HepG2 (cell line): ENCODE data around the gene TBX6. TPM values are rescaled to one million over a fixed set of nuclear protein-coding genes. Genes with fewer than 3 reads are reported as not detected.

Experiments
- ADNP ChIP-seq: sonication (generic); formaldehyde crosslinking; IDR thresholded peaks from 2 replicates; pipeline ENCODE4 v1.4.0; 2020; ENCODE audit warnings: missing genetic modification reagents
- HDAC1 ChIP-seq: sonication (generic); formaldehyde crosslinking; IDR thresholded peaks from 2 replicates; pipeline ENCODE4 v1.5.1; 2020; ENCODE audit warnings: mild to moderate bottlenecking, missing genetic modification reagents
- HES4 ChIP-seq: sonication (generic); formaldehyde crosslinking; IDR thresholded peaks from 2 replicates; pipeline ENCODE4 v1.9.0; 2021; ENCODE audit warnings: mild to moderate bottlenecking, missing genetic modification reagents, borderline replicate concordance
- KMT2B ChIP-seq: IDR thresholded peaks from 2 replicates; pipeline ENCODE4 v1.6.1; 2016; ENCODE audit warnings: missing genetic modification reagents, missing compliant biosample characterization
- MEIS2 ChIP-seq: sonication (generic); formaldehyde crosslinking; IDR thresholded peaks from 2 replicates; pipeline ENCODE4 v1.9.0; 2021; ENCODE audit warnings: mild to moderate bottlenecking, missing genetic modification reagents
- NFE2 ChIP-seq: sonication (generic); formaldehyde crosslinking; IDR thresholded peaks from 2 replicates; pipeline ENCODE4 v1.4.0; 2020; ENCODE audit warnings: missing genetic modification reagents
- PREB ChIP-seq: sonication (generic); formaldehyde crosslinking; IDR thresholded peaks from 2 replicates; pipeline ENCODE4 v1.4.0; 2020; ENCODE audit warnings: missing genetic modification reagents
- RFXAP ChIP-seq: sonication (generic); formaldehyde crosslinking; IDR thresholded peaks from 2 replicates; pipeline ENCODE4 v1.4.0; 2020; ENCODE audit warnings: missing genetic modification reagents, borderline replicate concordance
- SAFB2 ChIP-seq: sonication (generic); formaldehyde crosslinking; IDR thresholded peaks from 2 replicates; pipeline ENCODE4 v1.5.1; 2020; ENCODE audit warnings: missing genetic modification reagents, low read depth, mild to moderate bottlenecking, borderline replicate concordance
- SMYD3 ChIP-seq: sonication (generic); formaldehyde crosslinking; IDR thresholded peaks from 2 replicates; pipeline ENCODE4 v1.8.1; 2023; ENCODE audit warnings: mild to moderate bottlenecking, missing genetic modification reagents
- TSC22D2 ChIP-seq: sonication (generic); formaldehyde crosslinking; IDR thresholded peaks from 2 replicates; pipeline ENCODE4 v1.5.1; 2020; ENCODE audit warnings: missing genetic modification reagents, mild to moderate bottlenecking, borderline replicate concordance
- ZBTB2 ChIP-seq: sonication (generic); formaldehyde crosslinking; IDR thresholded peaks from 2 replicates; pipeline ENCODE4 v1.8.0; 2022; ENCODE audit warnings: low read depth, missing genetic modification reagents
- ZNF337 ChIP-seq: sonication (generic); formaldehyde crosslinking; IDR thresholded peaks from 2 replicates; pipeline ENCODE4 v1.5.1; 2020; ENCODE audit warnings: missing genetic modification reagents, low read depth, mild to moderate bottlenecking, borderline replicate concordance
- ZNF484 ChIP-seq: sonication (generic); formaldehyde crosslinking; IDR thresholded peaks from 2 replicates; pipeline ENCODE4 v1.5.1; 2020; ENCODE audit warnings: mild to moderate bottlenecking, low read depth, missing genetic modification reagents, borderline replicate concordance
- ZNF513 ChIP-seq: sonication (generic); formaldehyde crosslinking; conservative IDR thresholded peaks from 2 replicates; pipeline ENCODE4 v1.5.0; 2020; ENCODE audit warnings: missing genetic modification reagents
- ZNF552 ChIP-seq: sonication (generic); formaldehyde crosslinking; IDR thresholded peaks from 2 replicates; pipeline ENCODE4 v1.9.0; 2022; ENCODE audit warnings: missing genetic modification reagents, mild to moderate bottlenecking, borderline replicate concordance
- ZZZ3 ChIP-seq: sonication (generic); formaldehyde crosslinking; IDR thresholded peaks from 2 replicates; pipeline ENCODE4 v1.4.0; 2020; ENCODE audit warnings: missing genetic modification reagents, mild to moderate bottlenecking, borderline replicate concordance
- polyA plus RNA-seq, 8 experiments: library from polyadenylated mRNA; depleted of rRNA in 3 of 8; stranded (reverse) in 7 of 8; unstranded in 1 of 8; fragments of >200 nt; fragmentation: Illumina TruSeq in 4 of 8; extraction: Trizol in 4 of 8; gene quantifications; 2 replicates each; pipeline versions ENCODE4 v1.2.1 to v1.2.3, GENCODE V29; 2011 to 2016; ENCODE audit warnings: low read depth in 4 of 8, missing spikeins in 1 of 8, mixed read lengths in 1 of 8; ENCODE audit not compliant: insufficient read depth in 1 of 8
- total RNA-seq, 5 experiments: library from RNA; depleted of rRNA; stranded (reverse); fragments of >200 nt; fragmentation: Illumina TruSeq; extraction: Trizol; gene quantifications; 2 replicates each; pipeline ENCODE4 v1.2.3, GENCODE V29; 2016; ENCODE audit warnings: low read depth in 1 of 5
- TF ChIP-seq, protein P1 (sequence below): IDR thresholded peaks from 2 replicates; pipeline ENCODE4 v1.6.1; 2016; ENCODE audit warnings: control low read depth
- TF ChIP-seq, protein P2 (sequence below): sonication (generic); formaldehyde crosslinking; IDR thresholded peaks from 2 replicates; pipeline ENCODE4 v1.4.0; 2020; ENCODE audit warnings: missing genetic modification reagents

Gene TBX6
- total and polyA plus RNA-seq, 2 of the 13 experiments (the other 11 are each of a cell fraction or from before 2014, with no cell fraction given): 0.24 to 0.42 TPM

DNA sequence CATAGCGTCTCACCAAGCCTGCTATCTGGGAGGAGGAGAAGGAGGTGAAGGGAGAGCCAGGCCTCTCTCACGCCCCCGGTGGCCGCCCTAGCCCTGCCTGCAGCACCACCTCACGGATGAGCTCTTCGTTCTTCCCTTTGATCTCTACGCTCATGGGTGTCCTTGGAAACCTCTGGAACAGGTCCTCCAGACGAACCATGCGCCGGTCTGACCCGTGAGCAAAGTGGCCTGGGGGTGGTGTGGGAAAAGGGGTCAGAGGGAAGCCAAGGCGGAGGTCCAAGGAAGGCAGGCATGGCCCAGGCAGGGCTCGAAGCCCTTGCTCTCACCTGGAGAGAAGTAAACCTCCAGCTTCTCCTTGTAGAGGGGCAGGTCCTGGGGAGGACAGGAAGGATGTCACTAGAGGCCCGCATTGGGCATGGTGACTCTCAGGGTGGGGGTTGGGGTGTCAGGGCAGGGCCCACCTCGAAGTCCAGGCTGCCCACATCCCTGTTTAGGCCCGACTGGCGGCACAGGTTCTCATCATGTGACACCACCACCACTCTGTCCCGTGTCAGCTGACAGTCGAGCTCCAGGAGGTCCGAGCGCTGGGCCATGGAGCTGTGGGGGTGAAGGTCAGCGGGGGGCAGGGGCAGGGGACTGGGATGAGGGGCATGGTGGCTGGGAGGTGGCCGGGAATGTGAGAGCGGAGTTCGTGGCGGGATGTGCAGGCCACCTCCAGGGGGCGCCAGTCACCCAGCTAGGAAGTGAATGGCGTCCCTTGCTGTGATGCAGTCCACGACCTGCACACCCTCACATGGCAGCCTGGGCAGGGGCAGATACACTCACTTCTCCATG, 20.7 kb upstream of the TBX6 start (continued):
- 0 out of 2 replicates have a peak, but pooled peaks have one; percentile 47 for TF ChIP-seq ZNF337 (CRISPR knock-in tag)
- peak; percentile 72; the same call in 1 of the 2 replicates for TF ChIP-seq SAFB2
- no peak for TF ChIP-seq NFE2 (CRISPR knock-in tag)
- TF ChIP-seq ZBTB2 (CRISPR knock-in tag): no peak
- TF ChIP-seq, protein P1, sequence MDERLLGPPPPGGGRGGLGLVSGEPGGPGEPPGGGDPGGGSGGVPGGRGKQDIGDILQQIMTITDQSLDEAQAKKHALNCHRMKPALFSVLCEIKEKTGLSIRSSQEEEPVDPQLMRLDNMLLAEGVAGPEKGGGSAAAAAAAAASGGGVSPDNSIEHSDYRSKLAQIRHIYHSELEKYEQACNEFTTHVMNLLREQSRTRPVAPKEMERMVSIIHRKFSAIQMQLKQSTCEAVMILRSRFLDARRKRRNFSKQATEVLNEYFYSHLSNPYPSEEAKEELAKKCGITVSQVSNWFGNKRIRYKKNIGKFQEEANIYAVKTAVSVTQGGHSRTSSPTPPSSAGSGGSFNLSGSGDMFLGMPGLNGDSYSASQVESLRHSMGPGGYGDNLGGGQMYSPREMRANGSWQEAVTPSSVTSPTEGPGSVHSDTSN (CRISPR knock-in tag): no peak
- TF ChIP-seq, protein P2, sequence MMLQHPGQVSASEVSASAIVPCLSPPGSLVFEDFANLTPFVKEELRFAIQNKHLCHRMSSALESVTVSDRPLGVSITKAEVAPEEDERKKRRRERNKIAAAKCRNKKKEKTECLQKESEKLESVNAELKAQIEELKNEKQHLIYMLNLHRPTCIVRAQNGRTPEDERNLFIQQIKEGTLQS (CRISPR knock-in tag): peak; percentile 30; the same call in 1 of the 2 replicates
- peak; percentile 51; the same call in 1 of the 2 replicates for TF ChIP-seq ZNF552 (CRISPR knock-in tag)
- TF ChIP-seq ZNF484 (CRISPR knock-in tag): no peak
- TF ChIP-seq TSC22D2 (CRISPR knock-in tag): no peak
- no peak for TF ChIP-seq KMT2B (CRISPR knock-in tag)
- TF ChIP-seq HDAC1 (CRISPR knock-in tag): peak; percentile 79
- TF ChIP-seq PREB (CRISPR knock-in tag): no peak
- TF ChIP-seq SMYD3 (CRISPR knock-in tag): no peak
- TF ChIP-seq ADNP (CRISPR knock-in tag): peak; percentile 92
- no peak; the same call in 1 of the 2 replicates for TF ChIP-seq MEIS2 (CRISPR knock-in tag)
- peak; percentile 52; the same call in 1 of the 2 replicates for TF ChIP-seq RFXAP
- no peak for TF ChIP-seq ZNF513 (CRISPR knock-in tag)
- TF ChIP-seq ZZZ3: no peak; the same call in none of the 2 replicates
- 0 out of 2 replicates have a peak, but pooled peaks have one; percentile 66 for TF ChIP-seq HES4 (CRISPR knock-in tag)
